Stimulated activated CD8-positive, alpha-beta memory T cell treated with anti-CD3 and anti-CD28 coated beads, Interleukin-12 subunit alpha, Interleukin-12 subunit beta, amount 100 ng/mL, for 4 hours (primary cell): ENCODE measurements around the gene PAFAH1B1.
"Not testable (repeated sequence)": the region's sequence is repeated elsewhere in the genome, so short reads cannot be mapped to it uniquely, and the experiment has no call there.

ENCODE experiments used
- DNase-seq: peaks from one replicate; pipeline ENCODE4 v3.0.0-alpha.2; 2020; ENCODE audit warnings: low read depth

PAFAH1B1 gene

GRCh38 chr17:2690165-2691068 is 97.0 kb downstream of the PAFAH1B1 start:
- DNase-seq, result no peak

- no peak for DNase-seq
Measured at GRCh38 chr17:2691069-2691871, 97.8 kb downstream of the PAFAH1B1 start.

- no peak for DNase-seq
Measured at GRCh38 chr17:2691965-2692780, 98.7 kb downstream of the PAFAH1B1 start.

- DNase-seq, result no peak
Measured at GRCh38 chr17:2692781-2693135, 99.3 kb downstream of the PAFAH1B1 start.

- no peak for DNase-seq
Measured at GRCh38 chr17:2693561-2694380, 100.3 kb downstream of the PAFAH1B1 start.

- no peak for DNase-seq
Measured at GRCh38 chr17:2694381-2695242, 101.2 kb downstream of the PAFAH1B1 start.

- DNase-seq, result no peak
Measured at GRCh38 chr17:2695243-2695960, 101.9 kb downstream of the PAFAH1B1 start.

GRCh38 chr17:2695961-2696760 is 102.7 kb downstream of the PAFAH1B1 start:
- DNase-seq, result no peak

- no peak for DNase-seq
Measured at GRCh38 chr17:2697611-2698162, 104.2 kb downstream of the PAFAH1B1 start.

GRCh38 chr17:2699216-2699805 is 105.9 kb downstream of the PAFAH1B1 start:
- not testable (repeated sequence) for DNase-seq

- no peak for DNase-seq
Measured at GRCh38 chr17:2700030-2700490, 106.6 kb downstream of the PAFAH1B1 start.

- no peak for DNase-seq
Measured at GRCh38 chr17:2700491-2701141, 107.2 kb downstream of the PAFAH1B1 start.

GRCh38 chr17:2701161-2701995 is 107.9 kb downstream of the PAFAH1B1 start:
- no peak for DNase-seq

- no peak for DNase-seq
Measured at GRCh38 chr17:2701996-2702741, 108.7 kb downstream of the PAFAH1B1 start.

GRCh38 chr17:2703181-2703580 is 109.7 kb downstream of the PAFAH1B1 start:
- no peak for DNase-seq

- DNase-seq, result no peak
Measured at GRCh38 chr17:2703606-2704005, 110.2 kb downstream of the PAFAH1B1 start.
